Neural progenitor cell (in vitro differentiated cells): ENCODE results near the gene SNRNP35. TPM values are rescaled to one million over a fixed set of nuclear protein-coding genes. Genes with fewer than 3 reads are reported as not detected.
A peak's percentile ranks its signal among the peaks of the same experiment; 100 is the strongest.
"Not testable (repeated sequence)": the region's sequence is repeated elsewhere in the genome, so short reads cannot be mapped to it uniquely, and the experiment has no call there.

Experiments used
- DNase-seq: peaks from one replicate; pipeline ENCODE4 v3.0.0-alpha.2; 2016; ENCODE audit warnings: low spot score
- H2AFZ ChIP-seq: fragments of 200-600 bp; sonication (generic); replicated peaks from 2 replicates; pipeline ENCODE4 v1.6.1; 2016; ENCODE audit warnings: antibody characterized with exemption
- H3F3A ChIP-seq: fragments of 200-600 bp; sonication (generic); 2 replicates; pipeline ENCODE4 v1.6.1; 2016; ENCODE audit warnings: antibody characterized with exemption, low read depth
- H3K27ac ChIP-seq: fragments of 200-600 bp; sonication (generic); 2 replicates; pipeline ENCODE4 v1.5.1; 2016; ENCODE audit warnings: mild to moderate bottlenecking
- H3K27me3 ChIP-seq: fragments of 200-600 bp; sonication (generic); 2 replicates; pipeline ENCODE4 v1.6.1; 2016; ENCODE audit warnings: mild to moderate bottlenecking, moderate library complexity
- H3K36me3 ChIP-seq: fragments of 200-600 bp; sonication (generic); 2 replicates; pipeline ENCODE4 v1.5.1; 2016
- H3K4me1 ChIP-seq: fragments of 200-600 bp; sonication (generic); 2 replicates; pipeline ENCODE4 v1.6.1; 2016; ENCODE audit warnings: mixed run types
- H3K4me2 ChIP-seq: fragments of 200-600 bp; sonication (generic); 2 replicates; pipeline ENCODE4 v1.6.1; 2016
- H3K4me3 ChIP-seq: fragments of 200-600 bp; sonication (generic); 2 replicates; pipeline ENCODE4 v1.5.1; 2016
- H3K79me2 ChIP-seq: fragments of 200-600 bp; sonication (generic); 2 replicates; pipeline ENCODE4 v1.6.1; 2016; ENCODE audit warnings: low read depth
- H3K9ac ChIP-seq: fragments of 200-600 bp; sonication (generic); 2 replicates; pipeline ENCODE4 v1.6.1; 2016
- H3K9me3 ChIP-seq: fragments of 200-600 bp; sonication (generic); 2 replicates; pipeline ENCODE4 v1.5.1; 2016; ENCODE audit warnings: low read depth
- H4K20me1 ChIP-seq: fragments of 200-600 bp; sonication (generic); 2 replicates; pipeline ENCODE4 v1.6.1; 2016; ENCODE audit warnings: low read depth
- H3K27ac Mint-ChIP-seq: 3 replicates; pipeline ENCODE4 v1.8.0; 2021; ENCODE audit warnings: mixed read lengths
- H3K27me3 Mint-ChIP-seq: 2 replicates; pipeline ENCODE4 v1.8.0; 2022; ENCODE audit warnings: low read depth, mild to moderate bottlenecking, inconsistent platforms, moderate library complexity, mixed read lengths; ENCODE audit not compliant: insufficient read depth
- H3K36me3 Mint-ChIP-seq: 3 replicates; pipeline ENCODE4 v1.8.0; 2021; ENCODE audit warnings: mixed read lengths
- H3K4me1 Mint-ChIP-seq: 3 replicates; pipeline ENCODE4 v1.8.0; 2021; ENCODE audit warnings: mixed read lengths
- H3K4me3 Mint-ChIP-seq: 3 replicates; pipeline ENCODE4 v1.8.0; 2021; ENCODE audit warnings: mild to moderate bottlenecking, moderate library complexity, mixed read lengths
- H3K9me3 Mint-ChIP-seq: 3 replicates; pipeline ENCODE4 v1.8.0; 2020; ENCODE audit warnings: mixed read lengths
- CTCF ChIP-seq: fragments of 200-600 bp; sonication (generic); IDR thresholded peaks from 2 replicates; pipeline ENCODE4 v1.5.1; 2017; ENCODE audit warnings: antibody characterized with exemption, mild to moderate bottlenecking
- EZH2 ChIP-seq: fragments of 200-600 bp; sonication (generic); IDR thresholded peaks from 2 replicates; pipeline ENCODE4 v1.6.1; 2017; ENCODE audit warnings: antibody characterized with exemption, mild to moderate bottlenecking, moderate library complexity
- EZH2phosphoT487 ChIP-seq: fragments of 200-600 bp; sonication (generic); IDR thresholded peaks from 2 replicates; pipeline ENCODE4 v1.6.1; 2017; ENCODE audit warnings: antibody characterized with exemption
- total RNA-seq: library from RNA; depleted of rRNA; stranded (reverse); fragments of >200 nt; gene quantifications from 2 replicates; pipeline ENCODE4 v1.2.3, GENCODE V29; 2015; ENCODE audit warnings: low replicate concordance

The SNRNP35 gene
- total RNA-seq, 1 donor from 2014 or later, result 12.6 TPM

GRCh38 chr12:123450636-123451035 is 7.3 kb upstream of the SNRNP35 start:
- Histone ChIP-seq H4K20me1 (no peaks in the 10 kb centered on the region), H3F3A (peaks cover 11% of the 10 kb centered on the region), H3K4me2 (no peak overlapping the region), H3K4me1 (no peaks in the 10 kb centered on the region), H3K9me3 (no peaks in the 10 kb centered on the region), H3K79me2 (no peaks in the 10 kb centered on the region), H2AFZ (no peak overlapping the region), H3K9ac (no peak overlapping the region), H3K4me3 (no peak overlapping the region), H3K27ac (no peak overlapping the region), H3K36me3 (no peaks in the 10 kb centered on the region), H3K27me3 (no peaks in the 10 kb centered on the region)
- H3K27ac Mint-ChIP-seq, result no peak overlapping the region
- H3K4me3 Mint-ChIP-seq, result no peak overlapping the region
- no peaks in the 10 kb centered on the region for H3K9me3 Mint-ChIP-seq
- no peaks in the 10 kb centered on the region for H3K4me1 Mint-ChIP-seq
- no peak for TF ChIP-seq EZH2
- TF ChIP-seq CTCF, result no peak
- TF ChIP-seq EZH2phosphoT487, result no peak
- no peak for DNase-seq
- H3K27me3 Mint-ChIP-seq, result peaks cover 5% of the 10 kb centered on the region
- H3K36me3 Mint-ChIP-seq, result no peaks in the 10 kb centered on the region

DNA sequence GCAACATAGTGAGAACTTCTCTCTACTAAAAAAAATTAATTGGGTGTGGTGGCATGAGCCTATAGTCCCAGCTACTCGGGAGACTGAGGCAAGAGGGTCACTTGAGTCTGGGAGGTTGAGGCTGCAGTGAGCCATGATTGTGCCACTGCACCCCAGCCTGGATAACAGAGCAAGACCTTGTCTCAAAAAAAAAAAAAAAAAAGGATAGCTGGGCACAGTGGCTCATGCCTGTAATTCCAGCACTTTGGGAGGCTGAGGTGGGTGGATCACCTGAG is 5.7 kb upstream of the SNRNP35 start:
- H3K9me3 Mint-ChIP-seq, H3K27me3 Mint-ChIP-seq, DNase-seq, H3K4me1 ChIP-seq, H4K20me1 ChIP-seq, H3K27ac ChIP-seq, H3K36me3 Mint-ChIP-seq, H3K9ac ChIP-seq, H3K9me3 ChIP-seq, H3K79me2 ChIP-seq, H2AFZ ChIP-seq, H3K4me1 Mint-ChIP-seq, H3K4me3 ChIP-seq, H3K27ac Mint-ChIP-seq, H3K36me3 ChIP-seq, H3K4me3 Mint-ChIP-seq, H3K27me3 ChIP-seq, H3K4me2 ChIP-seq: not testable (repeated sequence)
- H3F3A ChIP-seq, result peaks cover 15% of the 10 kb centered on the region

DNA sequence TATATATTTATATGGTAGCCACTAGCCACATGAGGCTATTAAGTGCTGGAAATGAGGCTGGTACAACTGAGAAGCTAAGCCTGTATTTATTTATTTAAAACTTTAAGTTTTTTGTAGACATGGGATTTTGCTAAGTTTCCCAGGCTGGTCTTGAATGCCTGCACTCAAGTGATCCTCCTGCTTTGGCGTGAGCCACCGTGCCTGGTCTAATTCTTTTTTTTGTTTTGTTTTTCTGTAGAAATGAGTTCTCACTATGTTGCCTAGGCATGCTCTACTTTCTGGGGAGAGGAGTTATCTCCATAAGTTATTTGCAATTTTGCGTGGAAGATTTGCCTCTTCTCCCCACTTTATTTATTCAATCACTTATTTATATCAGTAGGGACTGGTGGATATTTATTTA is 4.8 kb upstream of the SNRNP35 start:
- no peaks in the 10 kb centered on the region for H3K4me1 ChIP-seq

GRCh38 chr12:123463174-123463573 is 5.2 kb downstream of the SNRNP35 start:
- peaks cover 59% of the 10 kb centered on the region for H3K79me2 ChIP-seq
- not testable (repeated sequence) for H3K4me1 ChIP-seq, H3K9ac ChIP-seq, H3K36me3 Mint-ChIP-seq, H3K27ac Mint-ChIP-seq, DNase-seq, H3K36me3 ChIP-seq, H3K27me3 Mint-ChIP-seq, H3K4me1 Mint-ChIP-seq, H3K4me2 ChIP-seq, H3F3A ChIP-seq, H3K4me3 ChIP-seq, H3K4me3 Mint-ChIP-seq, H3K27ac ChIP-seq, H3K9me3 ChIP-seq, H2AFZ ChIP-seq, H3K9me3 Mint-ChIP-seq, H3K27me3 ChIP-seq, H4K20me1 ChIP-seq

More for the DNA sequence above, 4.8 kb upstream of the SNRNP35 start:
- Mint-ChIP-seq H3K4me1 (peaks cover 3% of the 10 kb centered on the region), H3K27ac (no peak overlapping the region), H3K27me3 (peaks cover 7% of the 10 kb centered on the region), H3K4me3 (no peak overlapping the region), H3K36me3 (no peaks in the 10 kb centered on the region), H3K9me3 (no peaks in the 10 kb centered on the region)
- Histone ChIP-seq H2AFZ (no peak overlapping the region), H3K27me3 (no peaks in the 10 kb centered on the region), H4K20me1 (no peaks in the 10 kb centered on the region), H3K9ac (no peak overlapping the region), H3K4me2 (no peak overlapping the region), H3K27ac (no peak overlapping the region), H3K79me2 (no peaks in the 10 kb centered on the region), H3F3A (peaks cover 21% of the 10 kb centered on the region), H3K36me3 (no peaks in the 10 kb centered on the region), H3K9me3 (no peaks in the 10 kb centered on the region), H3K4me3 (no peak overlapping the region)
- TF ChIP-seq EZH2phosphoT487, result no peak
- peak; percentile 9 for DNase-seq

DNA sequence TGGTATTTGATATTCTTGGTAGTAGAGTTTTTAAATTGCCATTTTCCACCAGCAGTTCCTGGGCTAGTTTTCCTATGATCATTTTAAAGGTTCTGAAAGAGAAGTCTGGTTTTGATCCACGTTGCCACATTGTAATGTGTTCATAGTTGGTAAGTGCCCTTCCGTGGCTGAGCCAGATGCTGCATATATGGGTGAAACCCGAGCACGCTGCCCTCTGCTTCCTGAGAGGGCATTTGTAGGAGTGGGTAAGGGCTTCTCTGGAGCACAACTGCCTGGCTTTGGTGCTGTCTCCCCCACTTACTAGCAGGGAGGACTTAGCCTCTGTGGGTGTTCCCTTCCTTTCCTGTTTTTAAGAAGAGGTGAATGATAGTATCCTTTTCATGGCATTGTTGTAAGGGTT is 7.1 kb downstream of the SNRNP35 start:
- H3K27ac ChIP-seq, result no peak overlapping the region

More for the DNA sequence above, 7.1 kb downstream of the SNRNP35 start:
- H3K9ac ChIP-seq, result no peak overlapping the region
- no peak overlapping the region for H3K4me3 ChIP-seq
- no peak overlapping the region for H2AFZ ChIP-seq
- H3K27me3 ChIP-seq, result no peaks in the 10 kb centered on the region
- H3F3A ChIP-seq, result no peaks in the 10 kb centered on the region
- peaks cover 2% of the 10 kb centered on the region for H3K27me3 Mint-ChIP-seq
- TF ChIP-seq CTCF, result no peak
- TF ChIP-seq EZH2, result no peak
- no peak for TF ChIP-seq EZH2phosphoT487
- H4K20me1 ChIP-seq, result peaks cover 8% of the 10 kb centered on the region
- H3K4me2 ChIP-seq, result no peak overlapping the region
- DNase-seq, result no peak
- no peak overlapping the region for H3K4me3 Mint-ChIP-seq
- H3K9me3 Mint-ChIP-seq, result no peaks in the 10 kb centered on the region
- H3K36me3 ChIP-seq, result no peaks in the 10 kb centered on the region
- H3K4me1 Mint-ChIP-seq, result peaks cover 3% of the 10 kb centered on the region
- peaks cover 46% of the 10 kb centered on the region for H3K79me2 ChIP-seq
- H3K27ac Mint-ChIP-seq, result no peak overlapping the region
- H3K4me1 ChIP-seq, result no peaks in the 10 kb centered on the region
- peaks cover 7% of the 10 kb centered on the region for H3K36me3 Mint-ChIP-seq
- no peaks in the 10 kb centered on the region for H3K9me3 ChIP-seq
